HG02642 (cell line): ENCODE data around the gene RTN4RL1.

Experiments
- ATAC-seq: cut with Tn5 transposase; IDR thresholded peaks from one replicate; pipeline ENCODE4 v1.9.1; 2021; ENCODE audit warnings: mild to moderate bottlenecking; ENCODE audit not compliant: unreplicated experiment, poor library complexity

The RTN4RL1 gene, protein sequence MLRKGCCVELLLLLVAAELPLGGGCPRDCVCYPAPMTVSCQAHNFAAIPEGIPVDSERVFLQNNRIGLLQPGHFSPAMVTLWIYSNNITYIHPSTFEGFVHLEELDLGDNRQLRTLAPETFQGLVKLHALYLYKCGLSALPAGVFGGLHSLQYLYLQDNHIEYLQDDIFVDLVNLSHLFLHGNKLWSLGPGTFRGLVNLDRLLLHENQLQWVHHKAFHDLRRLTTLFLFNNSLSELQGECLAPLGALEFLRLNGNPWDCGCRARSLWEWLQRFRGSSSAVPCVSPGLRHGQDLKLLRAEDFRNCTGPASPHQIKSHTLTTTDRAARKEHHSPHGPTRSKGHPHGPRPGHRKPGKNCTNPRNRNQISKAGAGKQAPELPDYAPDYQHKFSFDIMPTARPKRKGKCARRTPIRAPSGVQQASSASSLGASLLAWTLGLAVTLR

DNA sequence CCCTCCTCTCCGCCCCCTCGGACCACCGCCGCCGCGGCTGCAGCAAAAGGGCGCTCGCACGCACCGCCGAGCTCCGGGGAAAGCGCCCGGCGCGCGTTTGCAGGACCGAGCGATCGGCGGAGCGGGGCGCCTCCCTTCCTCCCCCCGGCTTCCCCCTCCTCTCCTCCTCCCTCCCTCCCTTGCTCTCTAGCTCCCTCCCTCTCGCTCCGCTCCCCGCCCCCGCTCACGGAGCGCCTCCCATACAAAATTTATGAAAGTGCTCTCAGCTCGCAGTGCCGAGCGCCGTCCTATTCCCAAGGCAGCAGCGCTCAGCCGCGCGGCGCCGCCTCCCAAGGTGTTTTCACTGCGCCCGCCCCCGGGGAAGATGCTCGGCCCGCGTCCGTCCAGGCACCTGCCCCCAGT lies at the start of gene RTN4RL1:
RTN4RL1 (minus strand) TSS at position 115 of the 402 bp plus-strand sequence. CDS start 469 bp downstream, outside the sequence.
- no peak for ATAC-seq

- ATAC-seq = no peak
Observed at GRCh38 chr17:2074919-2075318, 49.8 kb upstream of the RTN4RL1 start.

DNA sequence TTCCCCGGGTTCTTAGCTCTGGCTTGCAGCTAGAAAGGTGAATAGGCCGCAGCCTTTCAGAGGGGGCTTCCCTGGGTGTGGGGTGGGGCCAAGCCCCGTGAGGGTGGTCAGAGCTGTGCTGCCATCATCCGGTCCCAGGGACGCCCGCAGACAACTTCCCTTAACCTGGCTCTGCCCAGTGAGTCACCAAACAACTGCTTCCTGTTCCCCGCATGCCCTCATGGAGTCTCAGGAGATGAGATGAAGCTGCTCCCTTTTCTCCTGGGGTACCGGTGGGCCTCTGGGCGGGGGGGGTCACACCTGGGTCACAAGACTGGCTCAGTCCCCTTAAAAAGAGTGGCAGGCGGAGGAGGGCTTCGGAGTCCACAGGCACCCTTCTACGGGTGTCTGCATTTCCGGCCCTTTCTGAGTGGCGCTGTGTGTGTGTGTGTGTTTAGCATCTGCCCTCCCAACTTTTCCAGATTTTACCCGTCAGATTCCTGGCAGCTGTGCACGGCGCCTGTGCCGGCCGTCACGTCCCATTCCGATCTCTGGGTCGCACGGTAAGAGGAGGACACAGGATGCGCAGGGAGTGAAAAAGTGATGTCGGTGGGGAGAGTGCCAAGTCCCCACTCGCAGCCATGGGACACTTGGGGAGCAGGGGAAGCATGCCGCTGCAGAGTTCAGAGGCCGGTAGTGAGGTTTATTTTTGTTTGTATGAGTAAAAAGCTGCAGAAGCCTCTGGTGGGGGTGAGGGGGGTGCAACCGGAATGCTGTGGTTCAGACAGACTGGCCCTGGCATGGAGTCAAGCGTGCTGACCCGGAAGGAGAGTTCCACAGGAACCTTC lies 46.5 kb upstream of the RTN4RL1 start:
- no peak for ATAC-seq

- no peak for ATAC-seq
Observed at GRCh38 chr17:2071024-2071385, 45.9 kb upstream of the RTN4RL1 start.

GRCh38 chr17:2070241-2071023 lies 45.3 kb upstream of the RTN4RL1 start:
- peak; percentile 75 for ATAC-seq

- ATAC-seq = no peak
Observed at GRCh38 chr17:2068519-2069051, 43.5 kb upstream of the RTN4RL1 start.

DNA sequence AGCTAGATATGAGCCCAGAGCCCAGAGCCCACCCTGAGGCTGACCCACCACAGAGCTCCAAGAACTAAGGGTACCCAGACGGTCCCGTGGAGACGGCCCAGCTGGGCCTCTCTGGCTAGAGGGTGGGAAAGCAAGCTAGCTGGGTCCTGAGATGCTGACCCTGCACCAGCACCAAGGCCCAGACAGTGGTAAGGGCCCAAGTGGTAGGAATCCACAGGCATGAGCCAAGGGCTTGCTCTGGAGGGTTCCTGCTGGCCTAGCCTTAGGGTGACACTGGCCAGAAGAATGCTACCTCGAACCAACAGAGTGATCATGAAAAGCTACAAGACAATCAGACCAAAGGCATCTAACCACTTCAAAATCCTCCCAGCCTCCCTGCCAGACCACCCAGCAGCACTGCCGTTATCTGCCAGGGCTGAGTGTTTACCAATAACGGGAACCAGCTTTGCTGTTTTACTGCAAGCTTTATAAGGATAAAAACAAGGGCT lies 42.9 kb upstream of the RTN4RL1 start:
- ATAC-seq = no peak

GRCh38 chr17:2067608-2068024 lies 42.5 kb upstream of the RTN4RL1 start:
- no peak for ATAC-seq

DNA sequence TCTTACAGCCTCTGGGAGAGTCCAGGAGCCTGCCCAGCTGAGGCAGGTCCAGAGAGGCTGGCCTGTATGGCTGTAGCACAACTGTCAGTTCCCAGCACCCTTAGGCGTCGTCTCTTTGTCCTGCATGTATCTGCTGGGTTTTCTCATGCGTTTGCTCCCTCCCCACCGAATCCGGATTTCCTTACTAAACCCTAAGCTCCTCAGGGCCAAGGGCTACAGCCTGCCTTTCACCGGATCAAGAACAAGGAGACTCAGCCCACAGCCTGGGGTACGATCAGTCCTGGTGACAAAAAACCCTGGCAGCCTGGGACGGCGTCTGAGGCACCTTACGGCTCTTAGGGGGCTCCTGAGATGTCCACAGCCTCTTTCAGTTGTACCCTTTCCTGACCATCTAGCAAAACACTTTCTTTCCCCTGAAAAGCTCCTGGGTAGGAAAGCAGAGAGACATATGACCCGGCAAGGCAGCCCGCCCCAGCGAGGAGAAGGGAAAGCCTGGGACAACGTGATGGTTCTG lies 42.0 kb upstream of the RTN4RL1 start:
- no peak for ATAC-seq

DNA sequence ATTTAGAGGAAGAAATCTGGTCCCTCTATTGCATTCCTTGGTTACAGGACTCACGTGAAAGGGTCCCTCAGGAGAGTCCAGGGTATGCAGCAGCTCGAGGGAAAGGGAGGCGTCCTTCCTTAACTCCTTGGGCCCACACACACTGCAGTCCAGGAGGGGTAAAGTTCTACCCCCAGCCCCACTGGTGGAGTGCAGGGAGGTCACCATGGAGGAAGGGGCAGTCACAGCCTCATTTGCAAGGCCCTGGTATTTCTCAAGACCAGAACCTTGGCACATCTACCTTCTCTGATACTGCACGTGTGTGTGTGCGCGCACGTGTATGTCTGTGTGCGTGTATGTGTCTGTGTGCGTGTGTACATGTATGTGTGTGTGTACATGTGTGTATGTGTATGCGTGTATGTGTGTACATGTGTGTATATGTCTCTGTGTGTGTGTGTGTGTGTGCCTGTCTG lies 40.8 kb upstream of the RTN4RL1 start:
- no peak for ATAC-seq

DNA sequence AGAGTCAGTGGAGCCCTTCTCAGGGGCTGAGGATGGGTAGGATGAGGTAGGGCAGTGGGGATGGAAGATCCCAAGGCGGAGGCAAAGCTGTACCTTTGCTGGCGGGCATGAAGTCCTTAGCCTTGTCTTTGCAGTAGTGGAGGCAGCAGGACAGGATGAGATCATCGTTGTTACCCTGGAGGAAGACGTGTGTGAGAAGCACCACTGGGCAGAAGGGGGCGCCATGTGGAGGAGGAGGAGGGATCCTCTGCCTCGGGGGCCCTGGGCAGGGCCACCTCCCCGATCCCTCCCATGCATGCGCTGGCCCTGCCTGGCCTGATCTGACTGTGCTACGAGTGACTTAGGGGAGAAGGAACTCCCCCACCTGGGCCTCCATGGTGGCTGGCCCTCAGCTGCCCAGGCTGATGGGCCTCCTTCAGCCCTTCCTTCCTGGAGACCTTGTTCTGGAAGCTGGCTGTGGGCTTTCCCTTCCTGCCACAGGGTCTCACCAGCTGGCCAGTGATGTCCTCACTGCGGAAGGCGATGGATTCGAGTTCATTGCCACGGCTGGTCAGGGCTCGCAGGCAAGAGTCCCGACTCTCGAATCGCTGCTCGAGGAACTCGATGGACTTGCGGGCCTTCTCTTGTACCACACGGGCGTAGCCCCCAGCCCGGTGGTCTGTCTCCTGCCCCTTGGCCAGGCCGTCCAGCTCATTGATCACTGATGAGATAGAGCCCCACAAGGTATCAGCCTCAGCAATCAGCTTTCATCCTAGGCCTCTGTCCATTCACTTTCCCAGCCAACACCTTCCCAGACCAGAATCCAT lies 40.0 kb upstream of the RTN4RL1 start:
- no peak for ATAC-seq

- no peak for ATAC-seq
Observed at GRCh38 chr17:2064520-2064971, 39.4 kb upstream of the RTN4RL1 start.

GRCh38 chr17:2064147-2064489 lies 39.0 kb upstream of the RTN4RL1 start:
- no peak for ATAC-seq

DNA sequence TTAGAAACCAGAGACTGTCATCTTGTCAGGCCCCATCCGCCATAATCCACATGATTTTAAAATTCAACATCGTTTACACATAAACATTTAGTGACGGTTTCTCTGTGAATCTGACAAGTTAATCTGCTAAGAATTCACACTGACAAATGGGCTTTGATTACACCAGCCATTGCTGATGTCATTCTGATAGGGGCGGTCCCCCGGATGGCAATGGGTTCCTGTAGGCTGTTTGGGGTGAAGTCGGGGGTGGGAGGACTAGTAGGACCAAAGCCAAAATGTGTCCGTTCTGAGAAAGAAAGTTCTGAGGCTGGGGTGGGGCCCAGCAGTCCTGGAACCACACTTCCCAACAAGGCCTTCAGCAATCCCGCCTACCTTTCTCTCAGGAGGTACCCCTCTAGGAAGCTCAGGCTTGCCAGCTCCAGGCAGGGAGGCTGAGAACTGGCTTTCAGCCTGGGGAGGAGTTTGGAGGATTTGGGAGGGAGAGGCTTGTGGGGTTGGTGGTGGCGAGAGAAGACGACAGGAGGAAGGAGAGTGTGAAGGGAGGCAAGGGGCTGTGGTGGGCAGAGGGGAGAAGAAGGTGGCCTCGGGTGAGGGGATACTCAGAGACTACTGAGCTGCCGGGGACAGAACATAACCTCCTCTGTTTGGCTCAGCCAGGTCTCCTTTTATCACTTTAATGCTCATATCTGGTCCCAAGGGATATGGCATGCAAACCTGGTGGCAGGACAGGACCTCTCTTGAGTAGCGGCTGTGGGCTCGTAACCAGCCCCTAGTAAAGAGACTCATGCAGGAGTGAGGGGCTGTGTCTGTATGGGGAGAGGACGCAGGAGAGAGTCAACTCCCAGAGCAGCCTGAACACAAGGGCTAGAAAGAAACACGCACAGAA lies 38.4 kb upstream of the RTN4RL1 start:
- no peak for ATAC-seq

DNA sequence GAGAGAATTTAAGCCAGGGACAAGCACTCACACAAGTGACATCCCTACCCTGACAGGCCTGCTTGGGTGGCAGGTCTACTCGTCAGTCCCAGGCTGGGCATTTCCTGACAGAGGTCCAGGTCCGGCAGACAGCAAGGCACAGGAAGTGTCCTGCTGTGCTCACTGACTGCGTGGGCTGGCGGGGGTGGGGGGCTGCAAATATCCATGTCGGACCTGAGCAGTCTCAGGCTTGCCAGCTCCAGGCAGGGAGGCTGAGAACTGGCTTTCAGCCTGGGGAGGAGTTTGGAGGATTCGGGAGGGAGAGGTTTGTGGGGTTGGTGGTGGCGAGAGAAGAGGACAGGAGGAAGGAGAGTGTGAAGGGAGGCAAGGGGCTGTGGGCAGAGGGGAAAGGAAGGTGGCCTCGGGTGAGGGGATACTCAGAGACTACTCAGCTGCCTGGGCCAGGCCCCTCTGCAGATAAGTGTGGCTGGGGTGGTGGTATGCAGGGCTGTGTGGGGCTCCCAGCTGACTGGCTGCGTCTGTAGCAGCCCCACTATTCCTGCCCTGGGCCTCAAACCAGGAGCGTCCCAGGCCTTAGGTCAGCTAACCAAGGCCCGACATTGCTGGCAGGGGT lies 37.5 kb upstream of the RTN4RL1 start:
- ATAC-seq = no peak

DNA sequence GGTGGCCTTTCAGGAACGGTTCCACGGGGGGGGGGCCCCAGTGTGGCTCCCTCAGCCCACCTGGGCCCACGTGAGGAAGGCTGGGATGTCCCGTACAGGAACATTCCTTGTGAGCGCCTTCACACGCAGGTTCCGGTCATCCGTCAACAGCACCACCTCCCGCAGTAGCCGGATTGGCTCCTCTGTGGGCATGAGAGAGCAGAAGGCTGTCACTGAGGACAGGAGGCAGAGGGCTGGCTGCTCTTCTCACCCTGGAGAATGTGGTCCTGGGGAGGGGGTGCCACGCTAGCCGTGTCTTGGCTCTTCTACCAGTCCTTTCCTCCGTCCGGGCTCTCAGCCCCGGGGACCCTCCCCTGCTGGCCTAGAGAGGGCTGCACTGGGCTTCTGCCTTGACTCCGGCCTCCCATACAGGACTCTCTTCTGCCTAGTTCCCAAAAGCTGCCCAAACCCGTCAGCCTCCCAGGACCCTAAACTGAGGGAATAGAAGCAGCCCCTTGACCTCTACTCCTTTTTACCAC lies 36.4 kb upstream of the RTN4RL1 start:
- ATAC-seq = no peak

GRCh38 chr17:2060681-2061440 lies 35.7 kb upstream of the RTN4RL1 start:
- no peak for ATAC-seq
